Dermis lymphatic vessel endothelial cell (primary cell): ENCODE data around the gene XCL2. TPM values are rescaled to one million over a fixed set of nuclear protein-coding genes. Genes with fewer than 3 reads are reported as not detected.

Source experiments
- total RNA-seq: library from RNA; depleted of rRNA; stranded (reverse); fragments of >200 nt; gene quantifications from 2 replicates; pipeline ENCODE4 v1.2.1, GENCODE V29; 2014

Gene XCL2
- not detected in 2 replicates for total RNA-seq

GRCh38 chr1:168543840-168544498 is at the start of gene XCL2:
Gene XCL2, minus strand, starts transcription at chr1:168543997. Its CDS starts 33 bp downstream, at chr1:168543964.

GRCh38 chr1:168576245-168576688 is 32.5 kb upstream of the XCL2 start, which contains the start of gene XCL1:
Gene XCL1, plus strand, starts transcription at chr1:168576605. Its CDS starts 33 bp downstream, at chr1:168576638.

Other genes starting within 250 kb of the XCL2 start
- gene XCL1, start 32.6 kb upstream of the XCL2 start, total RNA-seq = not detected in 2 replicates
- not detected in 2 replicates for gene DPT, start 185.2 kb upstream of the XCL2 start, total RNA-seq